ENCODE results near the gene CLN6. TPM values are rescaled to one million over a fixed set of nuclear protein-coding genes. Genes with fewer than 3 reads are reported as not detected.

The CLN6 gene
- total RNA-seq, 1 donor from 2014 or later = 24.4 TPM

DNA sequence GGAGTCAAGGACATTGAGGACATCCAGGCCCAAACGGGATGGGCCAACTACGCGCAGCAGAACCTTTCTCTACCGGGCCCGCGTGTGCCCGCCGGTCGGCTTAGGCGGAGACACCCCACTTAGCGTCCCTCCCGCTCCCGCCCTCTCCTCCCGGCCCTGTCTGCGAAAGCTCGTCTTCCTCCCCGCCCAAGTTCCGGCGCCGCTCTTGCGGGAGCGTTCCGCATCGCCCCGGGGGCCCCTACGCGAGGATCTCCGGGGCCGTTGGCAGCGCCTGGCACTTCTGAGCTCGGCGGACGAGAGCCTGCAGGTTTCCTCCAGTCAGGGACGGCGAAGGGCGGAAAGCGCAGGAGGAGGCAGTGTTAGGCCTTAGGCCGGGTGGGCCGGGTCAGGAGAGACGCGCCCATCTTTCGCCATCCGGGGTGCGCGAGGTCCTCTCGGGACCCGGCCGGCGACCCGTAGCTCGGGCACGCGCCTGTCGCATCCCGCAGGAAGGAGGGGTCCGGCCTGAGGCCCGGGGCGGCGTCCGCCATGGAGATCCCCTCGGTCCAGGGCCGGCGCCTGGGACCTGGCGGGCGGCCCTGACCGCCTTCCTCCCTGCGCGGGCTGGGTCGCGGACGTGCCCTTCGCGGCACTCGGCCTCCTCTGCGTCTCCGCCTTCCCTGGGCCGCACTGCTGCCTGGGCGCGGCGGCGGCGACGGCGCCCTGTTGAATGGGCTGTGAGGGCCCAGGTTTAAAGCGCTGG is 48.2 kb upstream of the CLN6 start, which contains the start of gene FEM1B:
FEM1B (plus strand) TSS at position 143 of the 742 bp plus-strand sequence. CDS start 673 bp downstream, outside the sequence.
- TF ChIP-seq EZH2 (IDR thresholded peaks at IDR 0.05) (no peak), EZH2phosphoT487 (IDR thresholded peaks at IDR 0.05) (no peak)
- TF ChIP-seq, protein P1, sequence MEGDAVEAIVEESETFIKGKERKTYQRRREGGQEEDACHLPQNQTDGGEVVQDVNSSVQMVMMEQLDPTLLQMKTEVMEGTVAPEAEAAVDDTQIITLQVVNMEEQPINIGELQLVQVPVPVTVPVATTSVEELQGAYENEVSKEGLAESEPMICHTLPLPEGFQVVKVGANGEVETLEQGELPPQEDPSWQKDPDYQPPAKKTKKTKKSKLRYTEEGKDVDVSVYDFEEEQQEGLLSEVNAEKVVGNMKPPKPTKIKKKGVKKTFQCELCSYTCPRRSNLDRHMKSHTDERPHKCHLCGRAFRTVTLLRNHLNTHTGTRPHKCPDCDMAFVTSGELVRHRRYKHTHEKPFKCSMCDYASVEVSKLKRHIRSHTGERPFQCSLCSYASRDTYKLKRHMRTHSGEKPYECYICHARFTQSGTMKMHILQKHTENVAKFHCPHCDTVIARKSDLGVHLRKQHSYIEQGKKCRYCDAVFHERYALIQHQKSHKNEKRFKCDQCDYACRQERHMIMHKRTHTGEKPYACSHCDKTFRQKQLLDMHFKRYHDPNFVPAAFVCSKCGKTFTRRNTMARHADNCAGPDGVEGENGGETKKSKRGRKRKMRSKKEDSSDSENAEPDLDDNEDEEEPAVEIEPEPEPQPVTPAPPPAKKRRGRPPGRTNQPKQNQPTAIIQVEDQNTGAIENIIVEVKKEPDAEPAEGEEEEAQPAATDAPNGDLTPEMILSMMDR (IDR thresholded peaks at IDR 0.05) = no peak
- H3K4me1 ChIP-seq = peaks cover 24% of the 10 kb centered on the region
- peaks cover 48% of the 10 kb centered on the region for H3K79me2 ChIP-seq (ENCODE audit: low read depth)
- H3K4me1 Mint-ChIP-seq = peaks cover 54% of the 10 kb centered on the region
- peak within 1 kb of the TSS; percentile 98 for H3K27ac ChIP-seq
- peaks cover 2% of the 10 kb centered on the region for H3K36me3 Mint-ChIP-seq
- H4K20me1 ChIP-seq (ENCODE audit: low read depth) = peaks cover 44% of the 10 kb centered on the region
- H3K9ac ChIP-seq = peak within 1 kb of the TSS; percentile 84
- no peaks in the 10 kb centered on the region for H3K9me3 ChIP-seq (ENCODE audit: low read depth)
- no peaks in the 10 kb centered on the region for H3K9me3 Mint-ChIP-seq
- peaks cover 6% of the 10 kb centered on the region for H3K27me3 Mint-ChIP-seq (ENCODE audit: insufficient read depth, low read depth)
- peak within 1 kb of the TSS; percentile 94 for H3K4me2 ChIP-seq
- H3K36me3 ChIP-seq = no peaks in the 10 kb centered on the region
- H3K27ac Mint-ChIP-seq = peak within 1 kb of the TSS; percentile 80
- peak within 1 kb of the TSS; percentile 96 for H2AFZ ChIP-seq (replicated peaks)
- DNase-seq (ENCODE audit: low spot score) = peak; percentile 95
- peak within 1 kb of the TSS; percentile 98 for H3K4me3 Mint-ChIP-seq
- no peaks in the 10 kb centered on the region for H3K27me3 ChIP-seq
- peaks cover 31% of the 10 kb centered on the region for H3F3A ChIP-seq (ENCODE audit: low read depth)
- peak within 1 kb of the TSS; percentile 68 for H3K4me3 ChIP-seq

DNA sequence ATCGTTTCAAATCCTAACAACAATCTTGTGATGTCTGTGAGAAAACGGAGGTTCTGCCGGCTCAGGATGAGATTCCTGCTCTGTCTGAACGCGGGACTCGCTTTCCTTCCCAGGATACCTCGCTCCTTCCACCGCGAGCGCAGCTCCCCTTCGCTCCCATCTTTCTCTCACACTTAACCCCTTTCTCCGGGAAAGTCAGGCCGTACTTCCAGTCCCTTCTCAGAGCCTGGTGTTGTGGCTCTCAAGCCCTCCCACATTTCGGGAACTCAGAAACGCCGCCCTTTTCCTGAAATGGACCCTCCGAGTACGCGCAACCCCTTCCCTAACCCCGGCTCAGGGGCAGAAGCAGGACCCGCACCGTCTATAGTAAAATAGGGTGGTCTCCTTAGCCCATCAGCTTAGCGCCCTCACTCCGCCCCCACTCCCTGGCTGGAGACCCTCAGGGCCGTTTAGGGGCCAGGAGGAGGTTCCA is 47.6 kb upstream of the CLN6 start:
- H3K27me3 Mint-ChIP-seq (ENCODE audit: insufficient read depth, low read depth) = peaks cover 6% of the 10 kb centered on the region
- Histone ChIP-seq H3K4me2 (peak overlapping the region; percentile 94), H3K27ac (peak overlapping the region; percentile 98), H3K4me3 (peak overlapping the region; percentile 68), H3K9ac (peak overlapping the region; percentile 84), H3K36me3 (no peaks in the 10 kb centered on the region), H3K4me1 (peaks cover 24% of the 10 kb centered on the region), H3K27me3 (no peaks in the 10 kb centered on the region), H2AFZ (replicated peaks) (peak overlapping the region; percentile 96), H3K79me2 (ENCODE audit: low read depth) (peaks cover 42% of the 10 kb centered on the region), H3F3A (ENCODE audit: low read depth) (peaks cover 31% of the 10 kb centered on the region), H3K9me3 (ENCODE audit: low read depth) (no peaks in the 10 kb centered on the region), H4K20me1 (ENCODE audit: low read depth) (peaks cover 38% of the 10 kb centered on the region)
- H3K36me3 Mint-ChIP-seq = peaks cover 2% of the 10 kb centered on the region
- H3K27ac Mint-ChIP-seq = peak overlapping the region; percentile 61
- peaks cover 56% of the 10 kb centered on the region for H3K4me1 Mint-ChIP-seq
- H3K9me3 Mint-ChIP-seq = no peaks in the 10 kb centered on the region
- DNase-seq (ENCODE audit: low spot score) = peak; percentile 81
- H3K4me3 Mint-ChIP-seq = peak overlapping the region; percentile 98
- TF ChIP-seq EZH2 (IDR thresholded peaks at IDR 0.05) (no peak), EZH2phosphoT487 (IDR thresholded peaks at IDR 0.05) (no peak)
- TF ChIP-seq, protein P1 (IDR thresholded peaks at IDR 0.05) = no peak

DNA sequence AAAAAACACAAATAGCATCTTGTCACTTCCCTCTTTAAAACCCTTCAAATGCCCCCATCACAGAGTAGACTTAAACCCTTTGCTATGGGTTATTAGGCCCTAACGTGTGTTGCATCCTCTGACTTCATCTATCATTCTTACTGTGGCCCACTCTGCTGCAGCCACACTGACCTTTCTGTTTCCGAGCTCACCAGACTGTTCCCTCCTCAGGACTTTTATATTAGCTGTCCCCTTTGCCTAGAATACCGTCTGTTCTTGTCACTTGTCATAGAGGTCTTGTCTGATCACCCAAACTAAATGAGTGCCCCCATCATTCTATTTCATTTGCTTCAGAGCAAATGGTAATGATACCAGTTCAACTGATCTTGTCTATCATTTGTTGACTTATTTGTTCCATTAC is 47.1 kb upstream of the CLN6 start:
- peaks cover 6% of the 10 kb centered on the region for H3K27me3 Mint-ChIP-seq (ENCODE audit: insufficient read depth, low read depth)
- Histone ChIP-seq H3K4me3 (peak overlapping the region; percentile 68), H4K20me1 (ENCODE audit: low read depth) (peaks cover 33% of the 10 kb centered on the region), H3F3A (ENCODE audit: low read depth) (peaks cover 31% of the 10 kb centered on the region), H2AFZ (replicated peaks) (peak overlapping the region; percentile 96), H3K9ac (peak overlapping the region; percentile 84), H3K4me2 (peak overlapping the region; percentile 94), H3K27me3 (no peaks in the 10 kb centered on the region), H3K79me2 (ENCODE audit: low read depth) (peaks cover 37% of the 10 kb centered on the region), H3K9me3 (ENCODE audit: low read depth) (no peaks in the 10 kb centered on the region), H3K36me3 (no peaks in the 10 kb centered on the region), H3K4me1 (peaks cover 29% of the 10 kb centered on the region), H3K27ac (peak overlapping the region; percentile 98)
- no peak for DNase-seq (ENCODE audit: low spot score)
- TF ChIP-seq EZH2phosphoT487 (IDR thresholded peaks at IDR 0.05) (no peak), EZH2 (IDR thresholded peaks at IDR 0.05) (no peak)
- TF ChIP-seq, protein P1 (IDR thresholded peaks at IDR 0.05) = no peak
- no peaks in the 10 kb centered on the region for H3K9me3 Mint-ChIP-seq
- peaks cover 56% of the 10 kb centered on the region for H3K4me1 Mint-ChIP-seq
- no peaks in the 10 kb centered on the region for H3K36me3 Mint-ChIP-seq
- H3K27ac Mint-ChIP-seq = peak overlapping the region; percentile 61
- peak overlapping the region; percentile 98 for H3K4me3 Mint-ChIP-seq
